Brain microvascular endothelial cell (primary cell): ENCODE data around the gene USP7.
"Not testable (repeated sequence)": the region's sequence is repeated elsewhere in the genome, so short reads cannot be mapped to it uniquely, and the experiment has no call there.

ENCODE experiments used
- DNase-seq: peaks from one replicate; pipeline ENCODE4 v3.0.0-alpha.2; 2020
- H3K27ac ChIP-seq: fragments of 250-450 bp; sonication (Bioruptor Pico); 2 replicates; pipeline ENCODE4 v1.5.1; 2020; ENCODE audit warnings: mild to moderate bottlenecking, moderate library complexity
- H3K27me3 ChIP-seq: fragments of 250-450 bp; sonication (Bioruptor Pico); replicated peaks from 2 replicates; pipeline ENCODE4 v1.5.1; 2020; ENCODE audit warnings: mild to moderate bottlenecking
- H3K36me3 ChIP-seq: fragments of 250-450 bp; sonication (Bioruptor Pico); replicated peaks from 2 replicates; pipeline ENCODE4 v1.5.1; 2020; ENCODE audit warnings: mild to moderate bottlenecking
- H3K4me3 ChIP-seq: 2 replicates; pipeline ENCODE4 v1.5.1; 2011; ENCODE audit warnings: low read depth, mild to moderate bottlenecking, control low read depth, low read length, moderate library complexity
- in situ Hi-C: cut with HindIII; loops from 2 replicates; pipeline ENCODE4 v1.10.0; 2017; ENCODE audit warnings: low sequenced_read_pairs, low pct_ligation_motif_present
- TF ChIP-seq, protein P1 (sequence below): IDR thresholded peaks from 2 replicates; pipeline ENCODE4 v1.5.1; 2011; ENCODE audit warnings: low read depth, mild to moderate bottlenecking, moderate library complexity, low read length, control low read depth, inconsistent platforms; ENCODE audit errors: missing control alignments

Gene USP7

DNA sequence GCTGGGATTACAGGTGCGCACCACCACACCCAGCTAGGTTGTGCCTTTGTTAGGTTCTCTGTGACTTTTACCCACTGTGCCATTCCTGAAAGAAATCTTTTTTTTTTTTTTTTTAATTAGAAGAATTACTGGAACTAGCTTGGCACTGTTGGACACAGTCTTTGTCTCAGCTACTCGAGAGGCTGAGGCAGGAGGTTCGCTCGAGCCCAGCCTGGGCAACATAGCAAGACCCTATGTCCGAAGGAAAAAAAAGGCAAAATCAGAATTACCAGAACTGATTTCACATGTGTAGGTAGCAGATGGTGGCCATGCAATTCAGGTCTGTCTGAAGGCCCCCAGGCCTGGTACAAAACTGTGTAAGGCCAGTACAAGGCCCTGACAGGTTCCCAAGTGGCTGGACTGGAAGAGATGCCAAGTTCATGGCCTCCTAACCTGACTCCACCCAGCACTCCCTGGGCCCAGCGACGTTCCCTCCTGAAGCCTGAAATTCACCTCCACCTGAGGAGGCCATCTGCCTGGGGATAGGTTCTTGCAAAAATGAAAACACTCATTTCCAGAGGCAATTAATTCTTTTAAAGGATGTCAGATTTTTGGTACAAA, 117.9 kb downstream of the USP7 start:
- H3K27ac ChIP-seq: no peak overlapping the region
- TF ChIP-seq, protein P1, sequence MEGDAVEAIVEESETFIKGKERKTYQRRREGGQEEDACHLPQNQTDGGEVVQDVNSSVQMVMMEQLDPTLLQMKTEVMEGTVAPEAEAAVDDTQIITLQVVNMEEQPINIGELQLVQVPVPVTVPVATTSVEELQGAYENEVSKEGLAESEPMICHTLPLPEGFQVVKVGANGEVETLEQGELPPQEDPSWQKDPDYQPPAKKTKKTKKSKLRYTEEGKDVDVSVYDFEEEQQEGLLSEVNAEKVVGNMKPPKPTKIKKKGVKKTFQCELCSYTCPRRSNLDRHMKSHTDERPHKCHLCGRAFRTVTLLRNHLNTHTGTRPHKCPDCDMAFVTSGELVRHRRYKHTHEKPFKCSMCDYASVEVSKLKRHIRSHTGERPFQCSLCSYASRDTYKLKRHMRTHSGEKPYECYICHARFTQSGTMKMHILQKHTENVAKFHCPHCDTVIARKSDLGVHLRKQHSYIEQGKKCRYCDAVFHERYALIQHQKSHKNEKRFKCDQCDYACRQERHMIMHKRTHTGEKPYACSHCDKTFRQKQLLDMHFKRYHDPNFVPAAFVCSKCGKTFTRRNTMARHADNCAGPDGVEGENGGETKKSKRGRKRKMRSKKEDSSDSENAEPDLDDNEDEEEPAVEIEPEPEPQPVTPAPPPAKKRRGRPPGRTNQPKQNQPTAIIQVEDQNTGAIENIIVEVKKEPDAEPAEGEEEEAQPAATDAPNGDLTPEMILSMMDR: no peak
- DNase-seq: no peak
- H3K36me3 ChIP-seq: peaks cover 37% of the 10 kb centered on the region
- H3K27me3 ChIP-seq: no peaks in the 10 kb centered on the region
- H3K4me3 ChIP-seq: no peak overlapping the region
- in situ Hi-C loops: no loop called here

DNA sequence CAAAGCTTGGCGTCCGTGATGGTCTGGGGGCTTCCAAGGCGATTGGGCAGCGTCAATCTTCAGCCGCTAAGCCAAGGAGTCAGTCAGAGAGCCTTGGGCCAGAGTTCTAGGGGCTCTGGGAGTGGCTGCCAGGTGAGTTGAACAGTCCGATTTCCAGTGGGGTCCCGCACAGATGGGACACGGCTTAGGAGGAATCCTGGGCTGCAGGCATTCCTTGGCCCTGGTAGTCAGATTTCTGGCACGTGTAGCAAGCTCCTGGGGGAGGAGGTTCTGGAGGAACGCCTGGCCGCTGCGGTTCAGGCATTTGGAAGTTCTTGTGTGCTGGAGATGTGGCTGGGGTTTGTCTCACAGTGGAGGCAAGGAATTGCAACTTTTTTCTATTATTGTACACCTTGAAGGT, 120.4 kb downstream of the USP7 start:
- H3K27me3 ChIP-seq, DNase-seq, in situ Hi-C loops, H3K4me3 ChIP-seq, H3K27ac ChIP-seq: not testable (repeated sequence)
- H3K36me3 ChIP-seq: peaks cover 18% of the 10 kb centered on the region
